Vagina (tissue), 2 donors: ENCODE measurements around the gene ALKBH1. TPM values are rescaled to one million over a fixed set of nuclear protein-coding genes. Genes with fewer than 3 reads are reported as not detected.
A peak's percentile ranks its signal among the peaks of the same experiment; 100 is the strongest.
"Not testable (repeated sequence)": the region's sequence is repeated elsewhere in the genome, so short reads cannot be mapped to it uniquely, and the experiment has no call there.

Experiments
- DNase-seq, 2 donors: peaks; one replicate each; pipeline ENCODE4 v3.0.0-alpha.2; 2017; ENCODE audit errors: extremely low spot score in 2 of 2
- H3K27ac ChIP-seq: fragments of 200-600 bp; sonication (generic); one replicate; pipeline ENCODE4 v1.5.1; 2019
- H3K27me3 ChIP-seq: fragments of 200-600 bp; sonication (generic); one replicate; pipeline ENCODE4 v1.5.1; 2019
- H3K36me3 ChIP-seq, 2 donors: fragments of 200-600 bp; sonication (generic); one replicate each; pipeline ENCODE4 v1.5.1; 2017 to 2019
- H3K4me1 ChIP-seq: fragments of 200-600 bp; sonication (generic); one replicate; pipeline ENCODE4 v1.5.1; 2019
- H3K4me3 ChIP-seq, 2 donors: fragments of 200-600 bp; sonication (generic); 1 replicate in 1 of 2; 2 replicates in 1 of 2; pipeline ENCODE4 v1.5.1; 2016 to 2019
- H3K9me3 ChIP-seq: fragments of 200-600 bp; sonication (generic); one replicate; pipeline ENCODE4 v1.5.1; 2019
- POLR2A ChIP-seq, 2 donors: fragments of 450-650 bp; IDR thresholded peaks; one replicate each; pipeline ENCODE4 v1.6.1; 2017; ENCODE audit warnings: antibody characterized with exemption in 2 of 2, mild to moderate bottlenecking in 2 of 2, moderate library complexity in 2 of 2
- POLR2AphosphoS5 ChIP-seq, 2 donors: sonication (generic); formaldehyde crosslinking; IDR thresholded peaks; one replicate each; pipeline ENCODE4 v1.9.0; 2017; ENCODE audit warnings: antibody characterized with exemption in 2 of 2, mild to moderate bottlenecking in 2 of 2, low read depth in 1 of 2; ENCODE audit not compliant: insufficient read depth in 1 of 2
- intact Hi-C: fragments of 100-400 bp; cut with DNase I; formaldehyde crosslinking; loops from one replicate; pipeline ENCODE4 v1.15.1; 2023
- total RNA-seq: library from RNA; depleted of rRNA; stranded (reverse); fragments of >200 nt; gene quantifications from one replicate; pipeline ENCODE4 v1.2.3, GENCODE V29; 2016
- TF ChIP-seq, protein P1 (sequence below), 3 experiments: fragments of 450-650 bp in 2 of 3; fragments of 200-600 bp in 1 of 3; sonication (generic) in 1 of 3; IDR thresholded peaks; one replicate each; pipeline ENCODE4 v1.5.1; 2017 to 2019; ENCODE audit warnings: antibody characterized with exemption in 3 of 3, mild to moderate bottlenecking in 2 of 3, moderate library complexity in 2 of 3

The ALKBH1 gene, protein sequence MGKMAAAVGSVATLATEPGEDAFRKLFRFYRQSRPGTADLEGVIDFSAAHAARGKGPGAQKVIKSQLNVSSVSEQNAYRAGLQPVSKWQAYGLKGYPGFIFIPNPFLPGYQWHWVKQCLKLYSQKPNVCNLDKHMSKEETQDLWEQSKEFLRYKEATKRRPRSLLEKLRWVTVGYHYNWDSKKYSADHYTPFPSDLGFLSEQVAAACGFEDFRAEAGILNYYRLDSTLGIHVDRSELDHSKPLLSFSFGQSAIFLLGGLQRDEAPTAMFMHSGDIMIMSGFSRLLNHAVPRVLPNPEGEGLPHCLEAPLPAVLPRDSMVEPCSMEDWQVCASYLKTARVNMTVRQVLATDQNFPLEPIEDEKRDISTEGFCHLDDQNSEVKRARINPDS
- total RNA-seq = 8.3 TPM

DNA sequence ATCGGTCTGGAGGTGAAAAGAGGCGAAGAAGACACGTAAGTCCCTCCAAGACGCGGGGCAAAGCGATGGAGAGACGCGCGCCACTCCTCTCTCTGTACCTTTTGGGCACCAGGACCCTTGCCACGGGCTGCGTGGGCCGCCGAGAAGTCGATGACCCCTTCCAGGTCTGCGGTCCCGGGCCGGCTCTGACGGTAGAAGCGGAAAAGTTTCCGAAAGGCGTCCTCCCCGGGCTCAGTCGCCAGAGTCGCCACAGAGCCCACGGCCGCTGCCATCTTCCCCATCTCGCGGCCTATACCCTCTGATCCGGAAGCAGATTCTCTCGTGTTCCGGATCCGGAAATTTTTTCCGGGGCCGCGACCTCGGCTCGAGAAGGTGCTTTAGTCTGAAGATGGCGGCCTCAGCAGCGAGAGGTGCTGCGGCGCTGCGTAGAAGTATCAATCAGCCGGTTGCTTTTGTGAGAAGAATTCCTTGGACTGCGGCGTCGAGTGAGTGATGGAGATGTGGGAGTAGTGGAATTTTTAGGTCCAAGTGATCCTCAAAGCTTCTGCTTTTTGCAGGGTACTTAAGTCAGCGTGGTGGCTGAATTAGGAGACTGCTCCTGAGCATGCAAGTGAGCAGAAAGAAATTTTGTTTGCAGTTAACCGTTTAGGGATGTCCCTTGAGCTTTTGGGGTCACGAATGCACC, at the start of gene ALKBH1, which contains the start of gene SLIRP:
Gene ALKBH1, minus strand, starts transcription at position 300 of the 685 bp plus-strand sequence. Its CDS starts 19 bp downstream, at position 281.
Gene SLIRP, plus strand, starts transcription at position 380 of the 685 bp plus-strand sequence. Its CDS starts 9 bp downstream, at position 389.
- H3K27ac ChIP-seq = peak within 1 kb of the TSS; percentile 59
- peak within 1 kb of the TSS; percentile 90 to 98 for H3K4me3 ChIP-seq
- no peaks in the 10 kb centered on the region for H3K9me3 ChIP-seq
- H3K27me3 ChIP-seq = no peaks in the 10 kb centered on the region
- peak; percentile 89 to 99 for TF ChIP-seq POLR2AphosphoS5 (IDR thresholded peaks at IDR 0.05; ENCODE audit: insufficient read depth in 1 of 2, low read depth in 1 of 2)
- peak in 1 of 2 donors; percentile 34 for TF ChIP-seq POLR2A (IDR thresholded peaks at IDR 0.05)
- TF ChIP-seq, protein P1, sequence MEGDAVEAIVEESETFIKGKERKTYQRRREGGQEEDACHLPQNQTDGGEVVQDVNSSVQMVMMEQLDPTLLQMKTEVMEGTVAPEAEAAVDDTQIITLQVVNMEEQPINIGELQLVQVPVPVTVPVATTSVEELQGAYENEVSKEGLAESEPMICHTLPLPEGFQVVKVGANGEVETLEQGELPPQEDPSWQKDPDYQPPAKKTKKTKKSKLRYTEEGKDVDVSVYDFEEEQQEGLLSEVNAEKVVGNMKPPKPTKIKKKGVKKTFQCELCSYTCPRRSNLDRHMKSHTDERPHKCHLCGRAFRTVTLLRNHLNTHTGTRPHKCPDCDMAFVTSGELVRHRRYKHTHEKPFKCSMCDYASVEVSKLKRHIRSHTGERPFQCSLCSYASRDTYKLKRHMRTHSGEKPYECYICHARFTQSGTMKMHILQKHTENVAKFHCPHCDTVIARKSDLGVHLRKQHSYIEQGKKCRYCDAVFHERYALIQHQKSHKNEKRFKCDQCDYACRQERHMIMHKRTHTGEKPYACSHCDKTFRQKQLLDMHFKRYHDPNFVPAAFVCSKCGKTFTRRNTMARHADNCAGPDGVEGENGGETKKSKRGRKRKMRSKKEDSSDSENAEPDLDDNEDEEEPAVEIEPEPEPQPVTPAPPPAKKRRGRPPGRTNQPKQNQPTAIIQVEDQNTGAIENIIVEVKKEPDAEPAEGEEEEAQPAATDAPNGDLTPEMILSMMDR (IDR thresholded peaks at IDR 0.05) = no peak
- no peak for DNase-seq
- peaks cover 39% of the 10 kb centered on the region for H3K4me1 ChIP-seq
- intact Hi-C loops = no loop called here
- H3K36me3 ChIP-seq = peaks cover 0 to 32% of the 10 kb centered on the region in 2 donors

DNA sequence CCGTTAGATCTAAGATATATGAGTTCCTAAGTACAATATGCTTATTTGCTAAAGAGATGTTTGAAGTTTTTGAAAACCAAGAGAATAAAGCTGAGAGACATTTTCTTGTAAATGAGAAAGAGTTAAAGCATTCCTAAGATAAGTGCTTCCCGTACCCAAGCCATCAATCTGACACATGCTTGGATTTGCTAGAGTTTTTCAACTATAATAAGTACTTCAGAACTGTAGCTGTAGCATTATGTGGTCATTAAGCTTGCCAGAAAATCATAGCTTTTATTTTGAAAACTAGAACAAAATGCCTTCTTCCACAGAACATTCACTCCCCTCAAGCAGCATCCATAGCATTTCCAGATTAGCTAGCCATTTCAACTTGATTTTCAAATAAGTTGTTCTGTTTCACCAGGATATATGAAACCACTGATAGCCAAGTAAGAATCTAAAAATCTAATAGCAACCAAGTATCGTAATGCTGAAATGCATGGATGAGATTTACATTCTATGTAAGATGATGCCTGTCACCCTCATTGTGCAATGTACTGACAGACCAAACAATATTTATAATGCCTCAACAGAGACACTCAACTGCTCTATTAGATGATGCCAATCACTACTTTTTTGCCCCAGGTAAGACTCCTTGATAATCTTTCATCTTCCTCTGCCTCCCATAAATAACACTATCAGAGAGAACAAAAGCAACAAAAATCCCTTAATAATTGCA, 45.1 kb upstream of the ALKBH1 start:
- no peak for TF ChIP-seq POLR2AphosphoS5 (IDR thresholded peaks at IDR 0.05; ENCODE audit: insufficient read depth in 1 of 2, low read depth in 1 of 2)
- TF ChIP-seq POLR2A (IDR thresholded peaks at IDR 0.05) = no peak
- TF ChIP-seq, protein P1 (IDR thresholded peaks at IDR 0.05) = no peak
- H3K4me3 ChIP-seq = no peak overlapping the region
- H3K4me1 ChIP-seq = peaks cover 30% of the 10 kb centered on the region
- intact Hi-C loops = no loop called here
- no peak overlapping the region for H3K27ac ChIP-seq
- H3K36me3 ChIP-seq = peaks cover 0 to 47% of the 10 kb centered on the region in 2 donors
- H3K9me3 ChIP-seq = no peaks in the 10 kb centered on the region
- no peaks in the 10 kb centered on the region for H3K27me3 ChIP-seq
- DNase-seq = no peak

DNA sequence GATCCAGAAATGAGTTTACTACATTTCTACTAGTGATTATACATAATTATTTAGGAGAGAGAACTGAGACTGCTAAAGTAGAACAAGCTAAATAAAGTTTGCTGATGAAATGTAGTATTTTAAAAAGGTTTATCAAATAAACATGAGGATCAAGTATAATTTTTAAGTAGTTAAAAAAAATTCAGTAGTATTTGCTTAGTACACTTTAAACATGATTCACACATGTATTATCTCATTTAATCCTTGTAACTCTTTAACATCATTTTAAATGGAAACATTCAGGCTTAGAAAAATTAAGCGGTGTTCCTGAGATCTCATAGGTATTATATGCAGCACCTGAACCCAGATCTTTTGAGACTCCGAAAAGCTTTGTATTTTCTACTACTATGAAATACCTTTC, 44.4 kb upstream of the ALKBH1 start:
- DNase-seq = no peak
- intact Hi-C loops = no loop called here
- TF ChIP-seq POLR2A (IDR thresholded peaks at IDR 0.05) = no peak
- TF ChIP-seq POLR2AphosphoS5 (IDR thresholded peaks at IDR 0.05; ENCODE audit: insufficient read depth in 1 of 2, low read depth in 1 of 2) = no peak
- TF ChIP-seq, protein P1 (IDR thresholded peaks at IDR 0.05) = no peak
- Histone ChIP-seq H3K4me3 (no peak overlapping the region), H3K4me1 (peaks cover 26% of the 10 kb centered on the region), H3K36me3 (peaks cover 0 to 51% of the 10 kb centered on the region in 2 donors), H3K27ac (no peak overlapping the region), H3K9me3 (no peaks in the 10 kb centered on the region), H3K27me3 (no peaks in the 10 kb centered on the region)

DNA sequence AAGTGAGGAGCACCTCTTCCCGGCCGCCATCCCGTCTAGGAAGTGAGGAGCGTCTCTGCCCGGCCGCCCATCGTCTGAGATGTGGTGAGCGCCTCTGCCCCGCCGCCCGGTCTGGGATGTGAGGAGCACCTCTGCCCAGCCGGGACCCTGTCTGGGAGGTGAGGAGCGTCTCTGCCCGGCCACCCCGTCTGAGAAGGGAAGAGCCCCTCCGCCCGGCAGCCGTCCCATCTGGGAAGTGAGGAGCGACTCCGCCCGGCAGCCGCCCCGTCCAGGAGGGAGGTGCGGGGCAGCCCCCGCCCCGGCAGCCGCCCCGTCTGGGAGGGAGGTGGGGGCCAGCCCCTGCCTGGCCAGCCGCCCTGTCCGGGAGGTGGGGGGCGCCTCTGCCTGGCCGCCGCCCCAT, 39.6 kb upstream of the ALKBH1 start:
- H3K36me3 ChIP-seq = peaks cover 0 to 43% of the 10 kb centered on the region in 2 donors
- H3K27me3 ChIP-seq, H3K27ac ChIP-seq, intact Hi-C loops, H3K9me3 ChIP-seq, H3K4me1 ChIP-seq, DNase-seq, H3K4me3 ChIP-seq: not testable (repeated sequence)

DNA sequence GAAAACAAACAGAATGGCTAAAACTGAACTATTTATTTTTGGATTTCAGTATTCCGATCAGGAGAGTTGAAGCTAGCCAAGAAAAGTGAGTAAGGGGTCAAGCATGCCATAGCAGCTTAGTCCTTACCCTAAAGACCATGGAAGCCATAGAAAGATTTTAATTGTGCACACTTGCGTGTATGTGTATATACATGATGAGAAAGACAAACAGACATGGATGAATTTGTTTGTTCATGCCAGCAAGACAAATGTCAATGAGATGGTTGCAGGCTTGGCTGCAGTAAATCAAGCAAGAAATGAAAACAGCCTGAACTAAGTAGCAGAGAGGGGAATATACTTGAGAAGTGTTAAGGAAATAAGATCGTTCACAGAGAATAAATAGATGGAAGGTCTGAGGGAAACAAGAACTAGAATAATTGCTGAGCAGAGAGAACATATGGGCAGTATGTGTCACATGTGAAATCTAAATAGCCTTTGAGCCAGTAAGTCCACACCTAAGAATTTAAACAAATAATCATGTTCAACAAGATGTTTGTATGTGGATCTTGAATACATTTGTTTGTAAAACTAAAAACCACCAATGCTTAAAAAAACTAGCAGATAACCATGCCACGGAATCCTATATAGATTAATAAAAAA, 38.4 kb upstream of the ALKBH1 start:
- intact Hi-C loops = no loop called here
- DNase-seq = no peak
- H3K27me3 ChIP-seq = no peaks in the 10 kb centered on the region
- no peak overlapping the region for H3K27ac ChIP-seq
- H3K4me3 ChIP-seq = no peak overlapping the region
- no peaks in the 10 kb centered on the region for H3K4me1 ChIP-seq
- peaks cover 0 to 33% of the 10 kb centered on the region in 2 donors for H3K36me3 ChIP-seq
- TF ChIP-seq, protein P1 (IDR thresholded peaks at IDR 0.05) = no peak
- no peak for TF ChIP-seq POLR2AphosphoS5 (IDR thresholded peaks at IDR 0.05; ENCODE audit: insufficient read depth in 1 of 2, low read depth in 1 of 2)
- TF ChIP-seq POLR2A (IDR thresholded peaks at IDR 0.05) = no peak
- H3K9me3 ChIP-seq = no peaks in the 10 kb centered on the region
